Heart left ventricle (tissue), 13 donors: ENCODE results near the gene KRTAP5-11.
"Not testable (repeated sequence)": the region's sequence is repeated elsewhere in the genome, so short reads cannot be mapped to it uniquely, and the experiment has no call there.

ENCODE experiments used
- POLR2A ChIP-seq, 2 donors: fragments of 450-650 bp; IDR thresholded peaks; one replicate each; pipeline ENCODE4 v1.6.1; 2017; ENCODE audit warnings: antibody characterized with exemption in 2 of 2, mild to moderate bottlenecking in 2 of 2, moderate library complexity in 2 of 2
- TF ChIP-seq, protein P1 (sequence below), 12 donors: fragments of 200-600 bp; sonication (generic) in 4 of 12; IDR thresholded peaks; one replicate each; pipeline versions ENCODE4 v1.5.0 to v1.8.0; 2018 to 2022; ENCODE audit warnings: antibody characterized with exemption in 12 of 12, mild to moderate bottlenecking in 5 of 12
- donor health status: ischemic (EF 13 %, LVEDD 7.1; RV severe dilation, severe dysfunction).
- donor health status: DM: no; HTN: yes; CAD: no.
- donor health status: DM: no; HTN: no; CAD: no.
- donor health status: ischemic (EF 25% LVEDD 6.9; RV normal size, moderate dysfunction).
- donor health status: ischemic (EF 25% LVEDD 5.7; RV mildly dilated, moderate dysfunction).
- donor health status: ischemic (EF 35%, LVEDD 5.7; RV mildly dilated, moderate dysfunction).
- donor health status: nonischemic (EF 11% LVEDD 7.7; RV severe dilation, severe dysfunction).
- donor health status: DM: yes; HTN: yes; CAD: no.
- donor health status: PGD.
- donor health status: ischemic (EF 29% LVEDD 5.4; RV normal size, mild dysfunction).
- donor health status: nonischemic (EF 23%, LVEDD 6.1; RV moderate dilation, normal function).

DNA sequence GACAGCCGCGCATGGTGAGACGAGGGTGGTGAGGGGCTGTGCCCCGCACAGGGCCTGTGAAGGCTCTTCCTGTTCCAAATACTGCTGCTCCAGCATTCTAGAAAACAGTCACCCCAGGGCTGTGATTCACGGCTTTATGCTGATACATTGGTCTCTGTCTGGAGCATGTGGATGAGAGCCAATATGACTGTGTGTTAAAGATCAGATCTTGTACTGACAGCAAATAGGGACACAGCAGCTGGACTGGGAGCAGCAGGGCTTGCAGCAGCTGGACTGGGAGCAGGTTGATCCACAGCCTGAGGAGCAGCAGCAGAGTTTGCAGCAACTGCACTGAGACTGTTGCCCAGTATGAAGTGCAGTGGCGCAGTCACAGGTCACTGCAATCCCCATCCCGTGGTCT lies 3.2 kb downstream of the KRTAP5-11 start:
- TF ChIP-seq, protein P1, sequence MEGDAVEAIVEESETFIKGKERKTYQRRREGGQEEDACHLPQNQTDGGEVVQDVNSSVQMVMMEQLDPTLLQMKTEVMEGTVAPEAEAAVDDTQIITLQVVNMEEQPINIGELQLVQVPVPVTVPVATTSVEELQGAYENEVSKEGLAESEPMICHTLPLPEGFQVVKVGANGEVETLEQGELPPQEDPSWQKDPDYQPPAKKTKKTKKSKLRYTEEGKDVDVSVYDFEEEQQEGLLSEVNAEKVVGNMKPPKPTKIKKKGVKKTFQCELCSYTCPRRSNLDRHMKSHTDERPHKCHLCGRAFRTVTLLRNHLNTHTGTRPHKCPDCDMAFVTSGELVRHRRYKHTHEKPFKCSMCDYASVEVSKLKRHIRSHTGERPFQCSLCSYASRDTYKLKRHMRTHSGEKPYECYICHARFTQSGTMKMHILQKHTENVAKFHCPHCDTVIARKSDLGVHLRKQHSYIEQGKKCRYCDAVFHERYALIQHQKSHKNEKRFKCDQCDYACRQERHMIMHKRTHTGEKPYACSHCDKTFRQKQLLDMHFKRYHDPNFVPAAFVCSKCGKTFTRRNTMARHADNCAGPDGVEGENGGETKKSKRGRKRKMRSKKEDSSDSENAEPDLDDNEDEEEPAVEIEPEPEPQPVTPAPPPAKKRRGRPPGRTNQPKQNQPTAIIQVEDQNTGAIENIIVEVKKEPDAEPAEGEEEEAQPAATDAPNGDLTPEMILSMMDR (IDR thresholded peaks at IDR 0.05), result not testable (repeated sequence)
- TF ChIP-seq POLR2A (IDR thresholded peaks at IDR 0.05), result not testable (repeated sequence)
